Suppressor macrophage (primary cell): Measurements from ENCODE around the gene TMPRSS7.

Source experiments
- DNase-seq, 4 experiments: peaks; one replicate each; pipeline ENCODE4 v3.0.0-alpha.2; 2020 to 2022

Gene TMPRSS7

GRCh38 chr3:112129925-112130637 is 95.5 kb downstream of the TMPRSS7 start:
- DNase-seq: no peak

- no peak for DNase-seq
Observed at GRCh38 chr3:112130638-112130993, 96.1 kb downstream of the TMPRSS7 start.
